Ectodermal cell (in vitro differentiated cells): ENCODE results near the gene ETV6.

Experiments
- H3K27ac ChIP-seq: 2 replicates; pipeline ENCODE4 v1.7.0; 2013; ENCODE audit warnings: mild to moderate bottlenecking, low read depth, low read length; ENCODE audit not compliant: insufficient read depth, poor library complexity, severe bottlenecking
- H3K27me3 ChIP-seq: 2 replicates; pipeline ENCODE4 v1.7.0; 2013; ENCODE audit warnings: mild to moderate bottlenecking, low read length; ENCODE audit not compliant: insufficient read depth, control insufficient read depth, poor library complexity, severe bottlenecking
- H3K36me3 ChIP-seq: one replicate; pipeline ENCODE4 v1.7.0; 2013; ENCODE audit warnings: low read length; ENCODE audit not compliant: control insufficient read depth, insufficient read depth
- H3K4me1 ChIP-seq: one replicate; pipeline ENCODE4 v1.7.0; 2013; ENCODE audit warnings: low read length; ENCODE audit not compliant: control insufficient read depth, insufficient read depth
- H3K4me3 ChIP-seq: 2 replicates; pipeline ENCODE4 v1.7.0; 2013; ENCODE audit warnings: low read depth, low read length, control low read depth; ENCODE audit not compliant: insufficient read depth
- H3K9me3 ChIP-seq: 2 replicates; pipeline ENCODE4 v1.7.0; 2013; ENCODE audit warnings: mild to moderate bottlenecking, low read length, moderate library complexity; ENCODE audit not compliant: control insufficient read depth
- WGBS, 2 experiments: methylation state at CpG; one replicate each; pipeline ENCODE4 v1.1.7; 2013; ENCODE audit warnings: missing lambda C conversion rate in 2 of 2; 5-methylcytosine and 5-hydroxymethylcytosine counted together

The ETV6 gene

DNA sequence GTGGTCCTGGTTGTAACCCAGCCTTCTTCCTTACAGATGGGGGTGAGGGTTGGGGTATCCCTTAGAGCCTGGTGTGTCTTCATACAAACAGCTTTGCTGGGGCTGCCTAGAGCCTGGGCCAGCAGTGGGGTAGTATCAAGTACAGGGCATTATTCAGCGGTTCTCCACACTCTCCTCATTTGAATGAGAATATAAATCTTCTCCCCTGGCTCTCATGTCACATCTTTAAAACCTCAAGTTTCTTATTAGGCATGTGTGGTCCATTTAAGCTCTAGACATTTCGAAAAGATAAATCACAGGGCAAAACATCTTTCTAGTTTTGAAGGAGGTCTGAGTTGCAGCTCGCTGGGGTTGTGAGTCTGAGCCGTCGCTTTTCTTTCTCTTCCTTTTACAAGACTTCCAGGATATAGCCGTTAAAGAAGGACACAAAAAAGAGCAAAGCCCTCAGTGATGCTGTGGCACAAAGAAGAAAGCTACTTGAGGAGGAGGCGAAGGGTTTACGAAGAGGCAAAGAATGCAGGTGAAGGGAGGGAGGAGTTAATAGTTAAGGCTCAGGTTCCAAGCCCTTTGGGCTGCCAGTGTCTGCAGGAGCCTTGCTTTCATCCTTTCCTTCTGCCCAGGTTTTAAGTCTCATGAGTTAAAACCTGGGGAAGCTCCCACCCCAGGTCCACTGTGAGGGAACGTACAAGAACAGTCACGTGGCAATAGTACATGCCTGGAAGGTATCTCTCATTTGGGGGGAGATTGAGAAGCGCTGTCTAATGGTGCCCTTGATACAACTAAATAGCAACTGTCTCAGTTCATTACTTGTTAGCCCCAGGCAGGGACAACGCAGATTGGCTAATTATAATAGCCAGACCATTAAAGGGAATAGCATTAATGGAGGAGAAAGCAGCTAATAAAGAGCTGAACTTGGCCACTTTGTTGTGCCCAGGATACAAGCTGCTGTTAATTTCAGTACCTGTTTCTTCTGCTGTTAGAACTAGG, 94.2 kb downstream of the ETV6 start:
- H3K36me3 ChIP-seq = no peaks in the 10 kb centered on the region
- 47 to 50% methylated on average over 12 of the region's 12 CpGs for WGBS, 2 experiments
- no peaks in the 10 kb centered on the region for H3K27me3 ChIP-seq
- no peaks in the 10 kb centered on the region for H3K9me3 ChIP-seq
- H3K27ac ChIP-seq = no peak overlapping the region
- H3K4me1 ChIP-seq = peaks cover 11% of the 10 kb centered on the region
- H3K4me3 ChIP-seq = no peak overlapping the region

- no peaks in the 10 kb centered on the region for H3K9me3 ChIP-seq
- no peaks in the 10 kb centered on the region for H3K36me3 ChIP-seq
- H3K27ac ChIP-seq = no peak overlapping the region
- peaks cover 11% of the 10 kb centered on the region for H3K4me1 ChIP-seq
- WGBS, 2 experiments = 71 to 81% methylated on average over 3 of the region's 3 CpGs
- H3K4me3 ChIP-seq = no peak overlapping the region
- no peaks in the 10 kb centered on the region for H3K27me3 ChIP-seq
Observed at GRCh38 chr12:11744410-11744801, 94.9 kb downstream of the ETV6 start.

- Histone ChIP-seq H3K9me3 (no peaks in the 10 kb centered on the region), H3K36me3 (no peaks in the 10 kb centered on the region), H3K27ac (no peak overlapping the region), H3K4me3 (no peak overlapping the region), H3K27me3 (no peaks in the 10 kb centered on the region), H3K4me1 (peaks cover 11% of the 10 kb centered on the region)
- WGBS, 2 experiments = 92 to 94% methylated on average over 6 of the region's 6 CpGs
Observed at GRCh38 chr12:11745113-11745512, 95.6 kb downstream of the ETV6 start.

DNA sequence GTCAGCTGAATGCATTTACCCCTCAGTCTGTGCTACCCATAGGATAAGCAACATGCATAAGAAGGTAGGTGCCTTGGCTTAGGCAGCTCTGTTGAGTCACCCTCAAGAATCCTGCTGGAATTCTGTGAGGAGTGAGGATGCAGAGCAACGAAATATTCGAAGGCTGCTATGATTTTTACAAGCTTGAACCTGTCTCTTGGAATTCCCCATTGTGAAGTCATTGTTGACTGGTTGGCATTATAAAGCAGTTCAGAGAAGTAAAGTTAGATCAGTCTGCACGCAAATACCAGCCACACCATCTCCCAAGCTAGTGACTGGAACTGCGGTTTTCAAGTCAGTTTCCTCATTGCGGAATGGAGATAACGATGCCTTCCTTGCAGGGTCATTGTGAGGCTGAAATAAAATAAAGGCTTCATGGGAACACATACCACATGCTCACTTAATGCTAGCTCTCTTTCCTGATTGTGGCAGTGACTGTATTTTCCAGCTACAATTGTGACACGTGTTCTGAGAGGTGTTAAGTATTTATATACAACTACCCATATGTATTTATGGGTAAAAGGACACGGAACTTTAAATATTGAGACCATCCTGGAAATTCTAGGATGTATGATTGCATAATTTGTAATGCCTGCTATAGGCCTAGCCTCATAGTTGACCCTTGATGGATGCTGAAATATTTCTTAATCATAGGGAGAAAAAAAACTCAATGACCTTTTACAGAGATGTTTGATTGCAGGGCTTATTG, 96.7 kb downstream of the ETV6 start:
- Histone ChIP-seq H3K36me3 (no peaks in the 10 kb centered on the region), H3K4me3 (no peak overlapping the region), H3K4me1 (peaks cover 11% of the 10 kb centered on the region), H3K27ac (no peak overlapping the region), H3K9me3 (no peaks in the 10 kb centered on the region), H3K27me3 (no peaks in the 10 kb centered on the region)
- WGBS, 2 experiments = 93 to 94% methylated on average over 6 to 7 of the region's 8 CpGs

DNA sequence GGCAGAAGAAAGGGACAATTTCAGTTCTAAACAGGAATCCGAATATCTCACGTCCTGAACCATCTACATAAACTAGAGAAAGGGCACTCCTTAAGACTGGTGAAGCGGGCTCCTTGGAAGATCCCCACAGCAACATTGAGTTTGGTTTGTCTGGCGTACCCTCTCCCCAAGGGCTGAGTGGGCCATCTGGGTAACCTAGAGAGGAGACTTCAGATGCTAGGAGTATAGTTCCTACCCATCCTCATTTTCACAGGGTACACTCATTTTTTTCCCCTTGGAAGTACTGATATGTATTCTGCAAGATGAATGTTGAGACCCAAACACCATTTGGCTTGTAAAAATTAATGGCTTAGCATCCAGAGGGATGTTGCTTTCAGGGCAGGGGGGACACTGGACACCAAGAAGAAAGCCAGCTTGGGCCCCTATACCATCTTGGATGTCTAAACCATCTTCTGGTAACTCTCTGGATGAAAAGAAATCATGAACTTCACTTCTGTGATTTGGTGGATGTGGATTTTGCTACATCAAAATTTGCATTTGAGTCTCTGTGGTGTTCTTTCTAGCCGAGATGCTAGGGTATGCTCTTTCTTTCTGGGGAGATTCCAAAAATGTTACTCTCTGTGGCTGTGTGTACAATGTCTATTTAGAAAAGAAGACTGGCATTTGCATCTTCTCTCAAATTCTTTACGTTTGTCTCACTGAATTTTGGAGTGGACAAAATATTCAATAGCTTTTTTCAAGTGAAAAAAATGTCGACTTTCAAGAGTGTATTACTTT, 97.7 kb downstream of the ETV6 start:
- Histone ChIP-seq H3K27me3 (no peaks in the 10 kb centered on the region), H3K36me3 (no peaks in the 10 kb centered on the region), H3K4me3 (no peak overlapping the region), H3K9me3 (no peaks in the 10 kb centered on the region), H3K27ac (no peak overlapping the region), H3K4me1 (peaks cover 12% of the 10 kb centered on the region)
- WGBS, 2 experiments = 92 to 94% methylated on average over 7 of the region's 7 CpGs

GRCh38 chr12:11747969-11748368, 98.5 kb downstream of the ETV6 start:
- Histone ChIP-seq H3K27me3 (no peaks in the 10 kb centered on the region), H3K9me3 (no peaks in the 10 kb centered on the region), H3K36me3 (no peaks in the 10 kb centered on the region), H3K4me3 (no peak overlapping the region), H3K27ac (no peak overlapping the region), H3K4me1 (peaks cover 13% of the 10 kb centered on the region)
- 89 to 95% methylated on average over 3 of the region's 3 CpGs for WGBS, 2 experiments

DNA sequence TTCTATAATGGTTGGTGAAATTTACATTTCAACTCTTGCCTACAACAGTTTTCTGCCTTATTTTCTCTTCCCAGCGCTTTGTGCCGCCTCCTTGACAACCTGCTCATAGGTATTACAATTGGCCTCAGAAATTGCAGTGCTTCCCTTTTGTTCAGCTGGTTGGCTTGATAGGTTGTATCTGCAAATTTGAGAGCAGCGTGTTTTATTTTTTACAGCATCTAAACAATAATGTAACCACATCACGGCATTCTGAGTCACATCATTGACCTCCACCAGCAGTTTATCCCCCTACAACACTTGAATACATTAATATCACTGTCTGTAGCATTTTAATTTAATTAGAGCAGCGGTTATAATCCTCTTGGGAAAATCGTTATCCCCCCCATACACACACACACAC, 99.4 kb downstream of the ETV6 start:
- 94 to 96% methylated on average over 6 of the region's 6 CpGs for WGBS, 2 experiments
- no peak overlapping the region for H3K4me3 ChIP-seq
- H3K9me3 ChIP-seq = no peaks in the 10 kb centered on the region
- H3K4me1 ChIP-seq = peaks cover 4% of the 10 kb centered on the region
- no peaks in the 10 kb centered on the region for H3K36me3 ChIP-seq
- no peaks in the 10 kb centered on the region for H3K27me3 ChIP-seq
- H3K27ac ChIP-seq = no peak overlapping the region

DNA sequence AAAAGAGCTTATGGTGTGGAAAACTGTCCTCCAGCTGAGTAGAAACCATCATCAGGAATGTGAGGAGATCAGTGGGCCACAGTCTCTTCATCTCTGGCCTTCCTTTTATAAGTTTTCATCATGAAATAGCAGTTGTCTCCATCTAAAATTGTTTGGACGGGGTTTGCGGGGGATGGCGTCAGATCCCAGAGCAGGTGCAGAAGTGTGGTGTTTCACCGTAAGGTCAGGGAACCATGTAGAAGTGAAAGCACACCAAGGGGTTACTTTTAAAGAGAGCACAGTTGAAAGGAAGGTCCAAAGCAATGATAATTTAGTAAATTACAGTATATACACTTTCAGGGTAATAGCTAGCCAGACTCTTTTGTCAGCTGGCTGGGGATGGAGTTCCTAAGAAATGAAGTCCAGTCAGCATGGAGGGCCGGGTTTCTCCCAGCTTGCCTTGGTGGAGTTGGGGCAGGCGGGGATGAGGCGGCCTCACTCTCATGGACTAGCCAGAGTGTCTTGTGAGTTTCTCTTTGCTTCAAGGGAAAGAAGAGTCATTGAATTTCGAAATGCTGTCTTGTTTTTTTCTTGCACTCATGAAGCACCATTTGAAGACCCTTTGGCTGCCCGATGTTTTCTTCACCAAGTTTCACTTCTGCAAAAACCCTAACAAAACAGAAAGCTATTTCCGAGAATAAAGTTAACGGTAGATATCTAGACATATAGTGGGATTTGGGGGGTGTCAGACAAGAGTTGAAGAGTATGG, 100.6 kb downstream of the ETV6 start:
- Histone ChIP-seq H3K27me3 (no peaks in the 10 kb centered on the region), H3K36me3 (no peaks in the 10 kb centered on the region), H3K4me1 (peaks cover 4% of the 10 kb centered on the region), H3K4me3 (no peak overlapping the region), H3K9me3 (no peaks in the 10 kb centered on the region), H3K27ac (no peak overlapping the region)
- 97% methylated on average over 11 of the region's 11 CpGs for WGBS, 2 experiments

- Histone ChIP-seq H3K27me3 (no peaks in the 10 kb centered on the region), H3K4me1 (peaks cover 4% of the 10 kb centered on the region), H3K27ac (no peak overlapping the region), H3K9me3 (no peaks in the 10 kb centered on the region), H3K4me3 (no peak overlapping the region), H3K36me3 (no peaks in the 10 kb centered on the region)
- WGBS, 2 experiments = 87 to 89% methylated on average over 21 of the region's 21 CpGs
Observed at GRCh38 chr12:11752403-11753149, 103.1 kb downstream of the ETV6 start.
